GM21423 (cell line): Measurements from ENCODE around the gene NIPBL.
"Not testable (repeated sequence)": the region's sequence is repeated elsewhere in the genome, so short reads cannot be mapped to it uniquely, and the experiment has no call there.

ENCODE experiments used
- ATAC-seq: cut with Tn5 transposase; IDR thresholded peaks from one replicate; pipeline ENCODE4 v1.9.1; 2021; ENCODE audit warnings: mild to moderate bottlenecking, moderate library complexity; ENCODE audit not compliant: unreplicated experiment

Gene NIPBL

DNA sequence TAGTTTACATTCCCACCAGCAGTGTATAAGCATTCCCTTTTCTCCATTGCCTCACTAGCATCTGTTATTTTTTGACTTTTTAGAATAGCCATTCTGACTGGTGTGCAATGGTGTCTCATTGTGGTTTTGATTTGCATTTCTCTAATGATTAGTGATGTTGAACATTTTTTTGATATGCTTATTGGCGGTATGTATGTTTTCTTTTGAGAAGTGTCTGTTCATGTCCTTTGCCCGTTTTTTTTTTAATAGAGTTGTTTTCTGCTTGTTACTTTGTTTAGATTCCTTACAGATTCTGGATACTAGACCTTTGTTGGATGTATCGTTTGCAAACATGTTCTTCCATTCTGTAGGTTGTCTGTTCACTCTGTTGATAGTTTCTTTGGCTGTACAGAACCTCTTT, 25.3 kb downstream of the NIPBL start:
- no peak for ATAC-seq

DNA sequence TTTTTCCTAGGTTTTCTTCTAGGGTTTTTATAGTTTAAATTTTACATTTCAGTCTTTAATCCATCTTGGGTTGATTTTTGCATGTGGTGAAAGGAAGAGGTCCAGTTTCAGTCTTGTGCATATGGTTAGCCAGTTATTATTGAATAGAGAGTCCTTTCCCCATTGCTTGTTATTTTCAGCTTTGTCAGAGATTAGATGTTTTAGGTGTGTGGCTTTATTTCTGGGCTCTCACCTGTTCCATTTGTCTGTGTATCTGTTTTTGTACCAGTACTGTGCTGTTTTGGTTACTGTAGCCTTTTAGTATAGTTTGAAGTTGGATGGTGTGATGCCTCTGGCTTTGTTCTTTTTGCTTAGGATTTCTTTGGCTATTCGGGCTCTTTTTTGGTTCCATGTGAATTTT, 25.8 kb downstream of the NIPBL start:
- no peak for ATAC-seq

DNA sequence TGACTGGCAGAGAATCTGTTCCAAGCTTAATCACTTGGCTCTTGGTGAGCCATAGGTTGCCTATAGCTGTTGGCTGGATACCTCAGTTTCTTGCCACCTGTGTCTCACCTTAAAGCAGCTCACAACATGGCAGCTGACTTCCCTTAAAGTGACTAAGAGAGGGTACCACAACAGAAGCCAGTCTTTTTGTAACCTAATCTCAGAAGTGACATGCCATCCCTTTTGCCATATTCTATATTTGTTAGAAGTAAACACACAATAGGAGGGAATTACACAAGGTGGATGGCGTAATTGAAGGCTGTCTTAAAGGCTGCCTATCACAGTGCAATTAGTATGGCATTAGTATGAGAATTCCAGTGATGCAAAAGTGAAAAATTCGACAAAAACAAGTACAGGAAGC, 28.1 kb downstream of the NIPBL start:
- ATAC-seq, result no peak

DNA sequence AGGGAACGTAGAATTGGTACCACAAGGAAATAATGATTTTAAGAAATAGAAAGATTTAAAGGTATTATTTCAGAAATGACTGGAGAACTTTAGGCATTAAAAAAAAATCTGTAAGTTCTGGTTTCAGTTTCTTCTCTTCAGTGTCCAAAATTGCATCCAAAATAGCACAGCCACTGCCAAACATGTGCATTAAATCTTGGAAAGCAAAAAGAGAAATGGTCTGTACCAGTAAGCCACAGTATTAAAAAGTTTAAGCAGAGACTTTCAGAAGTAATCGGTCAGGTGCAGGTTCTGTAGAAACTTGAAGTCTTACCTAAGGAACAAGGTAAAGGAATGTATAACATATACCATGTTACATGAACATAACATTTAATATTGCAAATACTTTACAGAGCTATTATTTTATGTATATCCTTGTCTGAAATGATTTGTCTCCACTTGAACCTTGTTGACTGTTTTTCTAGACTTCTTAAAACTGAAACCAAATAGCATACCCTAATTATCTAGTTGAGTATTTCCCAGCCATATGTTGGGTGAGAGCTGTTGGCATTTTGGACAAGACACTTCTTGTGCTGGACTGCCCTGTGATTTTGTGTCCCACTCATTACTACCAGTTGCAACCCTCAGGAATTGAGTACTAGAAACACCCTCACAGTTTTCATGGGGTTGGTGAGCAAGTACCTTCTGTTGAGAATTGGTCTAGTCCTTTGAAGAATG, 32.1 kb downstream of the NIPBL start:
- no peak for ATAC-seq

DNA sequence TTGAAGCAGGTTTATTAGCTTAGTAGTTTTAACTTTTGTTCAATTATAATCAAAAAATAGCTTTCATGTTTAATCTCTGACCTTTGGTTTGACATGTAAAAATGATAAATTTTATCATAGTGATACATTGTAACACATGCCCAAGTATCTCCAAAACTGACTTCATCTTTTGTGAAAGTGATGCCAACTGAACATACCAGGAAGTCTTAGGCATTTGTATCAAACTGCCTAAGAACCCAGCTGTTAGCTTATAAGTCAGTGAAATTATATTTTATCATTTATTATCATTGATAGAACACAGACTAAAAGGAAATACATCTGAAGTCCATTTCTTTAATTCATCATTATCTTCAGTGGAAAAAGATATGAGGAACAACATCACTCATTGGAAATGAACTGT, 39.1 kb downstream of the NIPBL start:
- no peak for ATAC-seq

DNA sequence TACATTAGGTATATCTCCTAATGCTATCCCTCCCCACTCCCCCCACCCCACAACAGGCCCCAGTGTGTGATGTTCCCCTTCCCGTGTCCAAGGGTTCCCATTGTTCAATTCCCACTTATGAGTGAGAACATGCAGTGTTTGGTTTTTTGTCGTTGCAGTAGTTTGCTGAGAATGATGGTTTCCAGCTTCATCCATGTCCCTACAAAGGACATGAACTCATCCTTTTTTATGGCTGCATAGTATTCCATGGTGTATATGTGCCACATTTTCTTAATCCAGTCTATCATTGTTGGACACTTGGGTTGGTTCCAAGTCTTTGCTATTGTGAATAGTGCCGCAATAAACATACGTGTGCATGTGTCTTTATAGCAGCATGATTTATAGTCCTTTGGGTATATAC, 40.0 kb downstream of the NIPBL start:
- not testable (repeated sequence) for ATAC-seq

DNA sequence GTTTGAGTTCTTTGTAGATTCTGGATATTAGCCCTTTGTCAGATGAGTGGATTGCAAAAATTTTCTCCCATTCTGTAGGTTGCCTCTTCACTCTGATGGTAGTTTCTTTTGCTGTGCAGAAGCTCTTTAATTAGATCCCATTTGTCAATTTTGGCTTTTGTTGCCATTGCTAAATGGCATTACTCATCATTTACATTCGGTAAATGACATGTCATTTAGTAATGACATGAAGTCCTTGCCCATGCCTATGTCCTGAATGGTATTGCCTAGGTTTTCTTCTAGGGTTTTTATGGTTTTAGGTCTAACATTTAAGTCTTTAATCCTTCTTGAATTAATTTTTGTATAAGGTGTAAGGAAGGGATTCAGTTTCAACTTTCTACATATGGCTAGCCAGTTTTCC, 40.8 kb downstream of the NIPBL start:
- not testable (repeated sequence) for ATAC-seq

DNA sequence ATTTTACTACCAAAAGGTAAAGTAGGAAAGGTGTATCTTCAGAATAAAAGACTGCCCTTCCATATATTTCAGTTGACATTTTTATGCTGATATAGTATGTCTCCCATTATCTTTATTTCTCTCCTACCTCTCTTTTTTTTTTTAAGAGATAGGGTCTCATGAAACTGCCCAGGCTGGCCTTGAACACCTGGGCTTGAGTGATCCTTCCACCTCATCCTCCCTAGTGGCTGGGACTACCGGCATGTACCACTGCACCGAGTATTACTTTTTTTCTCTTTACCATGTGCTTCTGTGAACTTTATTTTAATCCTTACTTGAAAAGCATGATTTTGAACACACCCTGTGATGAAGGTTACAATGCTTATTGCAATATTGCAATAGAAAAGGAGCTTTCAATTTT, 42.7 kb downstream of the NIPBL start:
- no peak for ATAC-seq

DNA sequence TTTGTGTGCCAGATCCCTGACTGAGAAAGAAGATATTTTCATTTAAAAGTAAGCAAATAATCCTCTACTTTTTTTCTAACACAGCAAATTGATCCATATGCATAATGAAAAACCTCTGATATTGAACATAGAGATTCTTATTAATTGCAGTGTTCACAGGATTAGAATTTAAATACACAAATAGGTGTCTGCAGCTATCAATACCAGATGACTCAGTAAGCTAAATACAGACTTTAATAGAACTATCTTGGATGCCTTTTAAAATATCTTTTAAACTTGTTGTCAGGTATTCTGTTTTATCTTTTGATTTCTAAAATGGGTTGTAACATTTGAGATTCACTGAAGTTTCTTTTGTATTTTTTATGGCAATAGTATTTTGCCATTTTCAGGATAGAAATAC, 43.1 kb downstream of the NIPBL start:
- ATAC-seq, result no peak

DNA sequence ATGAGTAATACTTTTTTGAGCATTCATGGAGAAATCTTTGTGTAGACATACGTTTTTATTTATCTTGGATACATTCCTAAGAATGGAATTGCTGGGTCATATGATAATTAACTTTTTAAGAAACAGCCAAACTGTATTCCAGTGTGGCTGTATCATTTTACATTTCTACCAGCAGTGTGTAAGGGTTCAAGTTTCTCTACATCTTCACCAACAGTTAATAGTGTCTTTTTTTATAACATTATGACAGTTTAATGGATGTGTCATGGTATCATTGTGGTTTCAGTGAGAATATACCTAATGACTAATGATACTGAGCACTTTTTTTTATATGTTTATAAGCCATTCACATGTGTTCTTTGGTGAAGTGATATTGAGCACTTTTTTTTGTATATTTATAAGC, 52.4 kb downstream of the NIPBL start:
- ATAC-seq, result no peak

DNA sequence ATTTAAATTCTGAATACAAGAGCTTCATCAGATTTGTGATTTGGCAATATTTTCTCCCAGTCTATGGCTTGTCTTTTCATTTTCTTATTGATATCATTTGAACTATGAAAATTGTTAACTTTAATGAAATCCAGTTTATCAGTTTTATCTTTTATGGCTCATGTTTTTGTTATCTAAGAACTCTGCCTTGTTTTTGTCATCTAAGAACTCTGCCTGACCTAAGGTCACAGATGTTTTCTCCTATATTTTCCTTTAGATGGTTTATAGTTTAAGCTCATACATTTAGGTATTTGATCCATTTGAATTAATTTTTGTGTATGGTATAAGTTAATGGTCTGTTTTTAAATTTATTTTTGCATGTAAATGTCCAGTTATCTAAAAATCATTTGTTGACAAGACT, 52.9 kb downstream of the NIPBL start:
- no peak for ATAC-seq

DNA sequence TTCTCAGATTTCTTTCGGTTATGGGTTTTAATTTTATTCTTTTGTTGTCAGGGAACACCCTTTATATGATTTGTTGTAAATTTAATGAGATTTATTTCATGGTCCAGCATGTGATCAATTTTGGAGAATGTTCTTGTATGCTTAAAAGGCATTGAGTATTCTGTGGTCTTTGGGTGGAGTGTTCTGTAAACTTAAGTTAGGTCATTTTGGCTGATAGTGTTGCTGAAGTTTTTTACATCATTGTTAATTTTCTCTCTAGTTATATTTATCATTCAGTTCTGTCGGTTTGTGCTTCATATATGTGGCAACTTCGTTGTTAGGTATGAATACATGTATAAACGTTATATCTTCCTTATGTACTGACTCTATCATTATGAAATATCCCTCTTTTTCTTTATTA, 55.5 kb downstream of the NIPBL start:
- ATAC-seq, result no peak

DNA sequence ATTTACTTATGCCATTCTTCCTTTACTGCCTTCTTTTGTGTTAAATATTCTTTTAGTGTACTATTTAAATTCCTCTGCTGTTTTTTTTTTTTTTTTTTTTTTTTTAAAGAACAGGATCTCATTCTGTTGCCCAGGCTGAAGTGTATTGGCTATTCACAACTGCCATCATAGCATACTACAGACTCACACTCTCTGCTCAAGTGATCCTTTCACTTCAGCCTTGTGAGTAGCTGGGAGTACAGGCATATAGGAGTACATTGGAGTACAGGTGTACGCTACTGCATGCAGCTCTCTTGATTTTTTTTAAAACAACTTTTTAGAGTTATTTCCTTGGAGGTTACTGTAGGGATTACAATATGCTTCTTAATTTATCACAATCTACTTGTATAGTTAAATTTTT, 56.1 kb downstream of the NIPBL start:
- ATAC-seq, result no peak

DNA sequence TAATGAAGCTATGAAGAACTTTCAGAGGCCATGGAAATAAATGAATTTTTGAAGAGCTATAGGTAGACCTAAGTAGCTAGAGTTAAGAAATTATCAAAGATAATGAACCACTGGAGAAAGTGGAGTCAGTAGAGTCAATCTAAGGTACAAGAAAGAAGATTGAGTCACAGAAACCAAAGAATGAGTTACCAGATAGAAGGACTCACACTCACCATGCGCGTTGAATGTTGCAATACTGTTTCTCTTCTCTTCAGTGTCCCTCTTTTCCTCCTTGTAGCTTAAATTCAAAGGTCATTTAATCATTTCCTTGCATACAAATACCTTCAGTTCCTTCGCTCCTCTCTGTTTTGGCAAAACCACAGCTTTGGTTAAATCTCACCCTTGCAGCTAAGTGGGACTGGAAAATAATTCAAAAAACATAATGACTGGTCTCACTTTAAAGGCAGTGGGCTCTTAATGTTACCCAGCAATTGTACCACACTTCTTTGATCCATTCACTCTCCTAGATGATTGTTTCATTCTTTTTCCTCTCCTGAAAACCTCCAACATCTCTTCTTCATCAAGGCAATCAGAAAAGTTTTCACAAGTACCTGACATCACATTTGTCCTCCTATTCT, 58.3 kb downstream of the NIPBL start:
- no peak for ATAC-seq

DNA sequence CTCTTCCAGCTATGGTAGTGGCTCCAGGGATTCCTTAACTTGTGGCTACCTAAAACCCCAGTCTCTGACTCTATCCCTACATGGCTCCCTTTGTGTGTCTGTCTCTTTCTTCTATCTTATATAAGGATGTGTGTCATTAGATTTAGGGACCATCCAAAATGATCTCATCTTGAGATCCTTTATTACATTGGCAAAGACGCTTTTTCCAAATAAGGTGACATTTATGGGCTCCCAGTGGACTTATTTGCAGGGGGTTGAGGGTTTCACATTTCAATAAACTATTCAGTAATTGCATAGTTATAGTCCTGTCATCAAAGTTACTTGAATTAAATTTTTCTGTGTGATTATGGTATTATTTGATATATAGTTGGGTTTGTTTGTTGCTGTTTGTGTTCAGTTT, 59.2 kb downstream of the NIPBL start:
- ATAC-seq, result no peak

DNA sequence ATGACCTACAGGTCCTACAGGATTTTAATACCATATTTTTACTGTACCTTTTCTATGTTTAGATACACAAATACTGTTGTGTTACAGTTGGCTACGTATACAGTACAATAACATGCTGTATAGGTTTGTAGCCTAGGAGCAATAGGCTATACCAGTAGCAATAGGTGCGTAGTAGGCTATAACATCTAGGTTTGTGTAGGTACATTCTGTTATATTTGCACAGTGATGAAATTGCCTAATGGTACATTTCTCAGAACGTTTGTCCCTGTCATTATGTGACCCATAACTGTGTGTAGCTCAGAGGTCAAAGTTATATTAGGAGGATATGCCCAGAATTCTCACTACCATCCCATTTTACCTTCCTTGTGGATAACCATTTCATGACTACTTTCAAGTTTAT, 59.7 kb downstream of the NIPBL start:
- no peak for ATAC-seq

DNA sequence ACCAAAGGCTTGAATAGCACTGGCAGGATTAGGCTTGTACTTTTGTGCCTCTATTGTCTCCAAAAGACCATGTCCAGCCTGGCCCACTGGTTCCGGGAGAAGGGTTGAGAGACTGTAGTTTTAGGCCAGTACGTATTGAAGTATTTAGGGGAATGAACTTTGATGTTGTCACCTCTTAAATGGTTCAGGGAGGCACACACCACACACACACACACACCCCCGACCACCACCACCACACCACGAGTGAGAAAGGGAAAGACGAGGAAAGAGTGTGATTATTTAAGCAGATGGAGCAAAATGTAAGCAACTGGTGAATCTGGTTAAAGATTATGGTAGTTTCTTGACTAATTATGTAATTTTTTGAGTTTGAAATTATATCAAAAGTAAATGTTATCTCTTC, 61.6 kb downstream of the NIPBL start:
- no peak for ATAC-seq

DNA sequence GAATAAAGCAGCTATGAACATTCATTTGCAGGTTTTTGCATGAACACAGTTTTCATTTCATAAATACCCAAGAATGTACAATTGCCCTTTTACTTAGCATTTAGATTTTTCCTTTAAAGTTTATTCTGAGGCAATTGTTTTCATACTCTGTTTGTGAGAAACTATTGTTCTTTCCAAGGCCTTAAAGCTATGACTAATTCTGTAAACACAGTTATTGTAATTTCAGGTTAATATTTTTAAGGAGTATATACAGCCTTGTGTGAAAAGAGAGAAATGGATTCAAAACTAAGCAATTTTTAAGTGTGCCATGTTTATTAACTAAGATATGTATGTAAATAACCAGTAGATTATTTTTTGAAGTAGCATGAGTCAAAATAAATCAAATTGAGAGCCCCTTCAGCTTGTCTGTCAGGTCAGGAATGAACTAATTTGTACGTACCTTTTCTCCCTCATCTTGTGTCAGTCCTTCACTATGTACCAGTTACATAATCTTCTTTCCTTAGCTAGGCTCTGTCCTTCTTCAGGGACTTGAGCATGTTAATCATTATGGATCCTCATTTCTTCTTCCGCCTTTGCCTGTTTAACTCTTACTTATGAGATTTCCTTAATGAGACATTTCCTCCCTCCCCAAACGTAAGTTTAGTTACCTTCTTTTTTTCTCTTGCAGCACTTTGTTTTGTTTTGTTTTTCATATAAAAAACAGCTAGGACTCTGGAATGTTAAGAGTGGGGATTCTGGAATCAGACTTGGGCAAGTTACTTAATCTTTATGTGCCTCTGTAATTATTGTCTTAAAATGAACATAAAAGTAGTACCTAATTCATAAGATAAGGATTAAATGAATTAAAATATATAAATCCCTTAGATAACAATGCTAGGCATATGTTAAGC, 63.6 kb downstream of the NIPBL start:
- ATAC-seq, result no peak

DNA sequence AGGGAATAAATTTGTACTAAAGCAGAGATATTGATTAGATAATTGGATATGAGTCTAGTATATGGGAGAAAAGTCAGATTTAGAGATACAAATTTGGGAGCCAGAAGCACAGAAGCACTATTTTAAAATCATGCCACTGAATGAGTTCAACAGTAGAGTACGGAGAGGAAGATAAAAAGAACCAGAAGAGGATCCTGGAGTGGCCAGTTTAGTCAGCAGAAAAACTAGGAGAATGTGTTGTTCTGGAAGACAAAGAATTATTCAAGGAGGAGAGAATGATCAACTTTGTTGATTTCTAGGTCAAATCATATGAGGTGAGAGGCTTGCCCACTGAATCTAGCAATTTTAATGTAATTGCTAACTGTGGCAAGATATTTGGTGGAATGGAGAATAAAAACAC, 67.0 kb downstream of the NIPBL start:
- ATAC-seq, result no peak

DNA sequence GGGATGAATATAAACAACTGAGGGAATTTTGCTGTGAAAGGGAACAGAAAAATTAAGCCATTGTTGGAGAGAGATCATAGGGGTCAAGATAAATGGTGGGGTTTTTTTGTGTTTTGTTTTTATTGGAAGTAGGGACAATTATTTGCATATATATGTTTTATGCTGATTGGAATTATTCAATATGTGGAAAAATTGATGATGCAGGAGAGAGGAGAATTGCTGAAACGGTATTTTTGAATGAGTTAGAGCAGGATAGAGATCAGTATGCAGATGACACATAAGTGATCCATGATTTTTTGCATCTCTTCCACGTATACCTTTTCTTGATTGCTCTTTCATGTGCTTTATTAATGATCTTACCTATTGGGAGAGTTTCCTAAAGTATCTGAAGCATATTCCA, 67.5 kb downstream of the NIPBL start:
- no peak for ATAC-seq

DNA sequence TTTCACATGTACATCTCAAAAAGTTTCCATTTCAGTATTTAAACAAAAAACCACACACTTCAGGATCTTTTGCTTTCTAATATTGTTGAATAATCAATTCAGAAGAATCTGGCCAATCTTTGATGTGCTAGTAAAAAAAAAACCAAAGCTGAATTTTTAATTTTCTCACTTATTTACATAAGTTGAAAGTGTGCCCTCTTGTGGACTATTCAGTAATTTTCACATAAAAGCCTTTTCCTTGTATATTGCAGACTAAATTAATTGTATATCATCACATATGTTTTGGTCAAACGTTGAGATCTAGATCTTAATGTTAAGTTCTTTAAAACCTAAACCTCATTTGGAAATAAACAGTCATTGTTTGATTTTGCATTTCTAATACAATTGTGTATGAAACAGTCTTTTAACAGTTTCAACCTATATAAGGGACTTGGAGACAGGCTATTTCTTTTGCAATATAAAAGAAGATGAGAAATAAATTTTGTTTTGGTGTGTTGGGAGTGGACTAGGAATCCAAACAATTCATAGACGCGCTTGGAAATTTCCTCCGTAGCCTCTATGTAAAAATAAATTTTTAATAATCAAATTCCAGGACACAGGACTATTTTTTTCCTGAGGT, 68.1 kb downstream of the NIPBL start:
- no peak for ATAC-seq

DNA sequence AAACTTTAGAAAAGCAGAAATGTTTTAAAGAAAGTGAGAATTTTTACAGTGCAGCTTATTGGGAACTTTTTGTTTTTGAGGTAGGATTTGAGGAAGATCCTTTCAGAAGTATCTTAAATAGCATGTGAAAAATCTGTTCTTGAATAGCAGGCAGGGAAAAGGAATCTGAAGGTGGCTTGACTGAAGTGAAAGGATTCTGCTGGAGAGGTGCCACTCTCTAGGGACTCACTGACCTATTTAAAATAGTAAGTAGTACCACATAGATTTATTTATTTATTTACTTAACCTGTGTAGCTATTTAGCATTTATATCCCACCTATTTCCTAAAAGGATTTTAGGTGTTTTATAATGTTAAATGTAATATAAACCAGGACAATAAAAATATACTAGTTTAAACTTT, 69.1 kb downstream of the NIPBL start:
- no peak for ATAC-seq
